K562 (cell line): Measurements from ENCODE around the gene OCEL1. TPM values are rescaled to one million over a fixed set of nuclear protein-coding genes. Genes with fewer than 3 reads are reported as not detected.

ENCODE experiments used
- ATAC-seq: fragments of 200-7000 bp; cut with Tn5 transposase; 3 replicates; pipeline ENCODE4 v1.9.1; 2020; ENCODE audit warnings: moderate library complexity
- BruUV-seq: library from RNA; stranded (reverse); fragments of 400-500 nt; replicated peaks from 2 replicates; lab custom pipeline; 2021; lab: Mats Ljungman, UMichigan
- CTCF ChIA-PET: fragments of 300-600 bp; formaldehyde crosslinking; extraction: SDS; loops from one replicate; lab custom pipeline; 2021; ENCODE audit warnings: low intra/inter-chr PET ratio; lab: Yijun Ruan, JAX
- POLR2A ChIA-PET: fragments of 300-600, 350-650 bp; sonication (Branson Sonifier 250); formaldehyde crosslinking; extraction: SDS; loops from one replicate; lab custom pipeline; 2021; ENCODE audit warnings: antibody characterized with exemption, inconsistent platforms; lab: Yijun Ruan, JAX
- DNase-seq, 4 experiments: peaks; one replicate each; pipeline versions ENCODE4 v3.0.0 to v3.0.0-alpha.2; 2011 to 2018; ENCODE audit warnings: low spot score in 3 of 4, mixed read lengths in 3 of 4; ENCODE audit errors: extremely low read depth in 1 of 4
- FAIRE-seq: peaks from 2 replicates; lab custom pipeline; 2011; peaks lifted over from hg19 to GRCh38; lab: Jason Lieb, UNC
- H2AFZ ChIP-seq: 2 replicates; pipeline ENCODE4 v1.6.0; 2011; ENCODE audit warnings: low read depth, low read length, control low read depth, inconsistent platforms
- H3K27ac ChIP-seq: fragments of 200-600 bp; 3 replicates; pipeline ENCODE4 v1.8.0; 2011; ENCODE audit warnings: low read depth, mild to moderate bottlenecking, control low read depth, inconsistent platforms, low read length, moderate library complexity, mixed read lengths; ENCODE audit errors: extremely low read depth
- H3K27me3 ChIP-seq, 2 experiments: fragments of 300-600 bp in 1 of 2; 2 replicates in 1 of 2; 3 replicates in 1 of 2; pipeline versions ENCODE4 v1.6.0 to v1.8.0; 2011; ENCODE audit warnings: inconsistent platforms in 2 of 2, low read length in 2 of 2, mild to moderate bottlenecking in 1 of 2, mixed read lengths in 1 of 2, moderate library complexity in 1 of 2; ENCODE audit not compliant: control insufficient read depth in 2 of 2, insufficient read depth in 2 of 2
- H3K36me3 ChIP-seq: fragments of 300-600 bp; 3 replicates; pipeline ENCODE4 v1.8.0; 2011; ENCODE audit warnings: mild to moderate bottlenecking, low read length, inconsistent platforms; ENCODE audit not compliant: control insufficient read depth, insufficient read depth
- H3K4me1 ChIP-seq, 2 experiments: fragments of 200-600 bp in 1 of 2; replicated peaks in 1 of 2; 2 replicates in 1 of 2; 3 replicates in 1 of 2; pipeline versions ENCODE4 v1.5.1 to v1.8.0; 2011; ENCODE audit warnings: inconsistent platforms in 2 of 2, low read length in 2 of 2, mild to moderate bottlenecking in 1 of 2, mixed read lengths in 1 of 2, moderate library complexity in 1 of 2; ENCODE audit not compliant: control insufficient read depth in 2 of 2, insufficient read depth in 2 of 2
- H3K4me2 ChIP-seq: 2 replicates; pipeline ENCODE4 v1.6.1; 2011; ENCODE audit warnings: low read length, control low read depth, inconsistent platforms, mixed read lengths; ENCODE audit not compliant: insufficient read depth
- H3K4me3 ChIP-seq: fragments of 200-600 bp; sonication (generic), shearing (Covaris generic); 2 replicates; pipeline ENCODE4 v1.5.1; 2016; ENCODE audit warnings: control low read depth, inconsistent platforms
- H3K79me2 ChIP-seq: fragments of 200-600 bp; 3 replicates; pipeline ENCODE4 v1.8.0; 2011; ENCODE audit warnings: low read length, inconsistent platforms; ENCODE audit not compliant: control insufficient read depth, insufficient read depth
- H3K9ac ChIP-seq, 2 experiments: 2 replicates each; pipeline versions ENCODE4 v1.6.0 to v1.6.1; 2011; ENCODE audit warnings: low read depth in 2 of 2, low read length in 2 of 2, control low read depth in 1 of 2, inconsistent platforms in 1 of 2, mild to moderate bottlenecking in 1 of 2, mixed read lengths in 1 of 2; ENCODE audit not compliant: insufficient read depth in 1 of 2
- H3K9me1 ChIP-seq: one replicate; pipeline ENCODE4 v1.6.0; 2011; ENCODE audit warnings: inconsistent platforms, mild to moderate bottlenecking, low read length, moderate library complexity; ENCODE audit not compliant: control insufficient read depth, insufficient read depth
- H3K9me3 ChIP-seq: replicated peaks from 2 replicates; pipeline ENCODE4 v1.5.1; 2011; ENCODE audit warnings: low read depth, low read length, inconsistent platforms; ENCODE audit not compliant: control insufficient read depth, insufficient read depth
- H4K20me1 ChIP-seq: replicated peaks from 2 replicates; pipeline ENCODE4 v1.6.1; 2011; ENCODE audit warnings: low read length, inconsistent platforms, mixed read lengths; ENCODE audit not compliant: control insufficient read depth, insufficient read depth
- ARNT ChIP-seq, 2 experiments: fragments of 450-650 bp; IDR thresholded peaks; 2 replicates each; pipeline ENCODE4 v1.6.1; 2016; ENCODE audit warnings: mild to moderate bottlenecking in 1 of 2
- ETS1 ChIP-seq: conservative IDR thresholded peaks from 2 replicates; pipeline ENCODE4 v1.6.1; 2011; ENCODE audit warnings: low read depth, mild to moderate bottlenecking, low read length; ENCODE audit not compliant: control insufficient read depth
- ID3 ChIP-seq, 2 experiments: fragments of 250-450 bp in 1 of 2; fragments of 450-650 bp in 1 of 2; sonication (Bioruptor Pico) in 1 of 2; IDR thresholded peaks; 2 replicates each; pipeline versions ENCODE4 v1.6.1 to v1.8.0; 2016 to 2021; ENCODE audit warnings: mild to moderate bottlenecking in 2 of 2, moderate library complexity in 2 of 2, missing compliant biosample characterization in 1 of 2, missing genetic modification characterization in 1 of 2
- KAT7 ChIP-seq: sonication (generic); formaldehyde crosslinking; IDR thresholded peaks from 2 replicates; pipeline ENCODE4 v1.8.0; 2022; ENCODE audit warnings: missing genetic modification reagents, mild to moderate bottlenecking, borderline replicate concordance
- POLR2G ChIP-seq: fragments of 200-400 bp; formaldehyde crosslinking; IDR thresholded peaks from 2 replicates; pipeline ENCODE4 v1.6.1; 2017; ENCODE audit warnings: low read depth, mild to moderate bottlenecking, antibody characterized with exemption, low read length, moderate library complexity
- PRDM10 ChIP-seq: fragments of 450-650 bp; IDR thresholded peaks from 2 replicates; pipeline ENCODE4 v1.6.1; 2018; ENCODE audit not compliant: partially characterized antibody
- RBFOX2 ChIP-seq: fragments of 200-400 bp; formaldehyde crosslinking; IDR thresholded peaks from 2 replicates; pipeline ENCODE4 v1.6.1; 2017; ENCODE audit warnings: low read depth, mild to moderate bottlenecking, low read length, moderate library complexity
- SMAD1 ChIP-seq: fragments of 150-350 bp; IDR thresholded peaks from 2 replicates; pipeline ENCODE4 v1.6.1; 2014; ENCODE audit warnings: low read length, low read depth; ENCODE audit not compliant: partially characterized antibody
- YY1 ChIP-seq, 3 experiments: IDR thresholded peaks; 2 replicates each; pipeline ENCODE4 v1.6.1; 2011; ENCODE audit warnings: low read length in 2 of 3, mild to moderate bottlenecking in 2 of 3, moderate library complexity in 2 of 3, borderline replicate concordance in 1 of 3, control low read depth in 1 of 3, low read depth in 1 of 3; ENCODE audit not compliant: insufficient read depth in 3 of 3, insufficient replicate concordance in 2 of 3, control insufficient read depth in 1 of 3, insufficient read length in 1 of 3; ENCODE audit errors: extremely low read depth in 1 of 3
- ZNF717 ChIP-seq: fragments of 250-450 bp; sonication (Bioruptor Pico); IDR thresholded peaks from 2 replicates; pipeline ENCODE4 v1.5.0; 2021
- ZSCAN32 ChIP-seq: fragments of 450-650 bp; formaldehyde crosslinking; IDR thresholded peaks from 2 replicates; pipeline ENCODE4 v1.4.0; 2020; ENCODE audit warnings: mild to moderate bottlenecking, moderate library complexity
- WGBS: fragments of 100-300 bp; shearing (Covaris generic); methylation state at CpG from one replicate; pipeline ENCODE4 v1.1.6; 2016; ENCODE audit warnings: low coverage, mixed read lengths; ENCODE audit not compliant: insufficient coverage; ENCODE audit errors: missing lambda C conversion rate; 5-methylcytosine and 5-hydroxymethylcytosine counted together
- in situ Hi-C: fragments of 300-500 bp; cut with MboI; formaldehyde crosslinking; loops from 4 replicates; pipeline ENCODE4 v1.15.0; 2018; ENCODE audit warnings: inconsistent platforms, mixed read lengths
- intact Hi-C: fragments of 100-400 bp; cut with micrococcal nuclease; formaldehyde crosslinking; loops from 2 replicates; pipeline ENCODE4 v1.14.2; 2022
- polyA plus RNA-seq, 8 experiments: library from polyadenylated mRNA; depleted of rRNA in 4 of 8; stranded (reverse) in 5 of 8; unstranded in 3 of 8; fragments of >200 nt; fragmentation: Nextera tagmentation in 2 of 8; fragmentation: Illumina TruSeq in 1 of 8; extraction: Ambion mirVana in 2 of 8; extraction: Trizol in 1 of 8; gene quantifications; 2 replicates each; pipeline versions ENCODE4 v1.2.1 to v1.2.3, GENCODE V29; 2011 to 2014; ENCODE audit warnings: inconsistent platforms in 1 of 8, missing spikeins in 1 of 8
- total RNA-seq, 7 experiments: library from RNA; depleted of rRNA in 6 of 7; stranded (reverse); fragments of >200 nt in 6 of 7; fragmentation: Illumina TruSeq in 2 of 7; extraction: Trizol in 2 of 7; gene quantifications; 2 replicates each; pipeline versions ENCODE4 v1.2.1 to v1.2.3, GENCODE V29; 2011 to 2021; ENCODE audit warnings: low replicate concordance in 1 of 7

OCEL1 gene
- total and polyA plus RNA-seq, 9 of the 15 experiments (the other 6 are each of a cell fraction or from before 2014, with no cell fraction given) = 8.0 to 38.0 (median 12.4) TPM

- Histone ChIP-seq H3K4me1 (peaks cover 37 to 79% of the 10 kb centered on the region in 2 experiments), H3K36me3 (peaks cover 24% of the 10 kb centered on the region; the same call in 2 of the 3 replicates), H3K27ac (peak overlapping the region; percentile 86), H3K27me3 (no peaks in the 10 kb centered on the region), H3K9me3 (no peaks in the 10 kb centered on the region), H3K4me2 (peak overlapping the region; percentile 93), H3K4me3 (peak overlapping the region; percentile 80), H2AFZ (no peak overlapping the region), H3K9me1 (no peaks in the 10 kb centered on the region), H3K79me2 (peaks cover 54% of the 10 kb centered on the region), H3K9ac (peak overlapping the region; percentile 65 to 91), H4K20me1 (peaks cover 15% of the 10 kb centered on the region)
- FAIRE-seq = peak; percentile 86
- ChIA-PET POLR2A (interaction anchor here (0.6 to 11.3 kb wide), 6 partner anchors 10 to 102 kb away, joined by 3 to 129 read pairs (median 3); partner anchors contain the start of gene OCEL1), CTCF (interaction anchor here (0.6 kb wide), 1 partner anchor 133 kb away, joined by 3 read pairs; no protein-coding TSS in a partner anchor)
- TSS peak; percentile 47 for BruUV-seq
- in situ Hi-C loops (no loop called here), intact Hi-C loops (no loop called here)
- WGBS = 1% methylated on average over 47 of the region's 52 CpGs
- ATAC-seq = peak; percentile 68
- peak; percentile 46 to 81 (median 56) for DNase-seq
- TF ChIP-seq YY1 (IDR thresholded peaks at IDR 0.05; ENCODE audit: borderline replicate concordance in 1 of 3, control insufficient read depth in 1 of 3, extremely low read depth in 1 of 3, insufficient read depth in 3 of 3, insufficient read length in 1 of 3, insufficient replicate concordance in 2 of 3, low read depth in 1 of 3, low read length in 2 of 3) = peak in 1 of 3 experiments; percentile 46
- no peak for TF ChIP-seq ZSCAN32 (CRISPR knock-in tag)
- peak; percentile 64 for TF ChIP-seq PRDM10
- TF ChIP-seq RBFOX2 = peak; percentile 69
- no peak for TF ChIP-seq ID3 (CRISPR knock-in tag; IDR thresholded peaks at IDR 0.05)
- no peak for TF ChIP-seq ID3 (tag; IDR thresholded peaks at IDR 0.05)
- no peak for TF ChIP-seq ARNT (IDR thresholded peaks at IDR 0.05)
- TF ChIP-seq POLR2G = peak; percentile 62; the same call in 1 of the 2 replicates
- 0 out of 2 replicates have a peak, but pooled peaks have one; percentile 42 for TF ChIP-seq KAT7
- TF ChIP-seq ETS1 = peak; percentile 41; the same call in 1 of the 2 replicates
- no peak for TF ChIP-seq ZNF717 (CRISPR knock-in tag)
- TF ChIP-seq SMAD1 = no peak
Observed at GRCh38 chr19:17243830-17244617, 18.0 kb downstream of the OCEL1 start.
